SIG-M5 (cell line): ENCODE results near the gene FAM120B.
"Not testable (repeated sequence)": the region's sequence is repeated elsewhere in the genome, so short reads cannot be mapped to it uniquely, and the experiment has no call there.

Experiments used
- DNase-seq: peaks from one replicate; lab custom pipeline; 2025; lab: John Stamatoyannopoulos, UW

The FAM120B gene

DNA sequence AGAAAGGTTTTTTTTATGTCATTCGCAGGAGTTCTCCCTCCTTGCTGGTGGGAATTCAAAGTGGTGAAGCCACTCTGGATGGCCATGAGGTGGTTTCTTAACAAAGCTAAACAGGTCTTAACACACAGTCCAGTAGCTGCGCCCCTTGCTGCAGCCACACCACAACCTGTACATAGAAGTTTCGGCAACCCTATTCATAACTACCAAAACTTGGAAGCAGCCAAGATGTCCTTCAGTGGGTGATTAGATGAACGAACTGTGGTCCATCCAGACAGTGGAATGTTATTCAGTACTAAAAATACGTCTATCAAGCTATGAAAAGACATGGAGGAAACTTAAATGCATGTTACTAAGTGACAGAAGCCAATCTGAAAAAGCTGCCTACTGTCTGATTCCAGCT is 78.9 kb downstream of the FAM120B start:
- DNase-seq = no peak

DNA sequence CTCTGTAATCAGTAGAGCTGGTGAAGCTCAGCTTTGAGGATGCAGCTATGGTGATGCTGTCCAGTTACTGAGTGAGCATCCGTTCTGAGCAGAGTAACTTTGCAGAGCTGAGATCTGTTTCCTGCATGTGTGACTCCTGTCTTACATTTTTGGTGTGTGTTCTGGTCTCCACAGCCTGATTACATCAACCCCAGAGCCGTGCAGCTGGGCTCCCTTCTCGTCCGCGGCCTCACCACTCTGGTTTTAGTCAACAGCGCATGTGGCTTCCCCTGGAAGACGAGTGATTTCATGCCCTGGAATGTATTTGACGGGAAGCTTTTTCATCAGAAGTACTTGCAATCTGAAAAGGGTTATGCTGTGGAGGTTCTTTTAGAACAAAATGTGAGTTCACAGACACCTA is 81.6 kb downstream of the FAM120B start:
- DNase-seq = no peak

DNA sequence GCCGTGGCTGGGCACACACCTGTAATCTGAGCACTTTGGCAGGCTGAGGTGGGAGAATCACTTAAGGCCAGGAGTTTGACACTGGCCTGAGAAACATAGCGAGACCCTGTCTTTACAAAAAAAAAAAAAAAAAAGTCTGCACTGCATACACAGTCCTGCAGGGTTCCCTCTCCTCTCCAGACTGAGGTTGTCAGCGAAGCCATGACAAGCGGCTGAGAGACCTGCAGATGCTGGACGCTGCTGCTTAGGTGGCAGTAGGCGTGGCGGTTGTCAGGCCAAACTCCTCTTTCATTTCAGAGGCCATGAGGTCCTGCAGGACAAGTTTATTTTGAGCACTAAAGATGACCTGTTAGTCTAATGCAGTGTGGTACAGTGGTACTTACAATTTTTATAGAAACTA is 86.5 kb downstream of the FAM120B start:
- DNase-seq = no peak

DNA sequence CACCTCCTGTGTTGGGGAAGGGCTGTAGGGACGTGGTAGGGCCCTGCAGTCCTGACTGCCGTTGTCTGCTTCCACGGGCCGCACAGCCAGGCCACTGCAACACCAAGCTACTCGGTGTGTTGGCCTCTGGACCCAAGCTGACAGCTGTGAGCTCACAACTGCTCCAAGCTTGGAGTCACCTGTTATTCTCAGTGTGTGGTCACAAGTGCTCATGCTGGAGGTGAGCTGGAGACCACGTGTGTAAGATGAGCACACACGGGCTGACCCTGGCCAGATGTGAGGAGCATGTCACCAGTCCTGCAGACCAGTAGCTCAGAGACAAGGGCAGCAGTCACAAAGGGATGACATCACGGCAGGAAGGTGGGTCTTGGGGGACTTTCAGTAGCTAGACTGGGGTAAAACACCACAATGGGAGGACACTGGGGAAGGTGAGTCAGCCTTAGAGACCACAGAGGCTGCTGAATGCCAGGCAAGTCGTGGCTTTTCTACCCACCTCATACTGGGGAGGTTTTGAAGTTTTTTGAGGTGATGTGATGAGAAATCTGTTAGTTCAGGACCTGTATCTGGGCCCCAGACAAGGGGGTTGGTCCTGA is 87.3 kb downstream of the FAM120B start:
- DNase-seq = no peak

DNA sequence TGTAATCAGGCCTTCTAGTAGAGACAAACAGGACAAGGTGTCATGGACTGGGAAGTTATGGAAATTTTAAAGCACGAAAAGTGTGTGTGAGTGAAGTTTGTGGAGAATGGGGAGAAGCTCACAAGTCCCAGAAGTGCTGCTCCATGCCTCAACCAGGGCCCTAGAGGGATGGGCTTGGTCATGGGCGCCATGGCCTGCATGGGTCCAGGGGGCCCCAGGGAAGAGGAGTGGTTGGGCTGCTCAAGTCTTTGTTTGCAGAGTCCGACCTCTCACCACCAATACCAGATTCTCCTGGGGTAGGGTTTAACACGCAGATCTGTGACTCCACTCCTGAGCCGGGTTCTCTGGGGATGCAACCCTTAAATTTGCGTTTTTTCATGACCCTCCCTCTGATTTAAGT is 88.4 kb downstream of the FAM120B start:
- no peak for DNase-seq

DNA sequence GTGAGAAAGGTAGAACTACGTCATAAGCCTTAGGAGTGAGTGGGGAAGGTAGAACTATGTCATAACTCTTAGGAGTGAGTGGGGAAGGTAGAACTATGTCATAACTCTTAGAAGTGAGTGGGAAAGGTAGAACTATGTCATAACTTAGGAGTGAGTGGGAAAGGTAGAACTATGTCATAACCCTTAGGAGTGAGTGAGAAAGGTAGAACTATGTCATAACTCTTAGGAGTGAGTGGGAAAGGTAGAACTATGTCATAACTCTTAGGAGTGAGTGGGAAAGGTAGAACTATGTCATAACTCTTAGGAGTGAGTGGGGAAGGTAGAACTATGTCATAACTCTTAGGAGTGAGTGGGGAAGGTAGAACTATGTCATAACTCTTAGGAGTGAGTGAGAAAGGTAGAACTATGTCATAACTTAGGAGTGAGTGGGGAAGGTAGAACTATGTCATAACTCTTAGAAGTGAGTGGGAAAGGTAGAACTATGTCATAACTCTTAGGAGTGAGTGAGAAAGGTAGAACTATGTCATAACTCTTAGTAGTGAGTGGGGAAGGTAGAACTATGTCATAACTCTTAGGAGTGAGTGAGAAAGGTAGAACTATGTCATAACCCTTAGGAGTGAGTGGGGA is 92.3 kb downstream of the FAM120B start:
- not testable (repeated sequence) for DNase-seq

DNA sequence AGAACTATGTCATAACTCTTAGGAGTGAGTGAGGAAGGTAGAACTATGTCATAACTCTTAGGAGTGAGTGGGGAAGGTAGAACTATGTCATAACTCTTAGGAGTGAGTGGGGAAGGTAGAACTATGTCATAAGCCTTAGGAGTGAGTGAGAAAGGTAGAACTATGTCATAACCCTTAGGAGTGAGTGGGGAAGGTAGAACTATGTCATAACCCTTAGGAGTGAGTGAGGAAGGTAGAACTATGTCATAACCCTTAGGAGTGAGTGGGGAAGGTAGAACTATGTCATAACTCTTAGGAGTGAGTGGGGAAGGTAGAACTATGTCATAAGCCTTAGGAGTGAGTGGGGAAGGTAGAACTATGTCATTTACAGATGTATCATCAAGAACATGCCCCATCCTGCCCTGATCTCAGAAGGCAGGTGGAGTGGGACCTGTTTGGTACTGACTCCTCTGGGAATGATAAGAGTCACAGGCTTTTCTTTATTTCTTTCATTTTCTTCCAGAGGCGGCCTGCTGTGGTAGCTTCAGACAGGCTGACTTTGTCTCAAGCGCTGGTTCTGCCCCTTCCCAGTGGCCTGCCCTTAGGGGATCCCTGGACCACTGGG is 93.5 kb downstream of the FAM120B start:
- not testable (repeated sequence) for DNase-seq

DNA sequence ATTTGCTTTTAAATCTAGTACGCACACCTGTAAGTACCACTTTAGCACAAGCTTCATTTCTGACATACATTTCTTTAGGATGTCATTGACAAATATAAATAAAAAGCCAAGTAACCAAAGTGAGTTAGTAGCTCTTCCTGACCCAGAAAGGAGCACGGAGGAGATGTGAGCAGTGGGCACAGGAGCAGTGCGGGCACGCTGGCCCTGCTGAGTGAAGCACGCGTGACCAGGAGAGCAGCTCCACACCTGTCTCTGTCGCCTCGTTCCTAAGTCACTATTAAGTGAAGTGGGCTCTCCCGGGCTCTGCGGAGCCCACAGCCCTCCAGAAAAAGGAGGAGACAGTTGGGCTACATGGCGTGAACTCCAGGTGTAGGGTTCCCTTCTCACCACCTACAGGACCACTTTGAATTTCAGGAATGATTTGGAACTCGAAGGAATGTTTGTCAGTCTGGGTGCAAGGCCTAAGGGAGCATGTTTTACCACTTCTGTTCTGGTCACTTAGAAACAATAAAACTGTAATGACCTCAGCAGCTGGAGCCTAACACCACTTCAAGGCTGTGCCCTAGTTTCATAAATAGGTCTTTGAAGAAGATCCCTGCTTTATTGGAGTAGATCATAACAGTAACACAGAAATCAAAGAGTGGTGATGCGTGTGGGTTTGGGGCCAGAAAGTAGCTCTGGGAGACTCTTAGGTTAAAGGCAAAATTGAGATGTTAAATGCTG is 95.9 kb downstream of the FAM120B start:
- no peak for DNase-seq

DNA sequence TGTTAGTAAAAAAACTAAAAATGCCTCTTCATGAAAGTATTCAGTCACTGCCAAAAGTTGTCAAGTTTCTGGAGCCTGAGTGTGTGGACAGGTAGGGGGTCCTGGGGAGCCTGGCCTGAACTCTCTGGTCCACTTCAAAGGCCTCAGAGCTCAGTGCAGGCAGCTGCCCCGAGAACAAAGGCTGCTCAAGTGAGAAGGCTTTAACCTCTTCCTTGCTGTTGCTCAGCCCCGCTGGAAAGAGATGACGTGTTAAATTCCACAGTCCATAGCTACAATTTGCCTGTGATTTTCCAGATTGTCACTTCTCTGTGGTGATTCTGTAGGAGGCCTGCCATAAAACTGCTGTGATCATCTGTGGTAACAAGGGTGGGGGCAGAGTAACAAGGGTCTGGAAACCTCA is 96.9 kb downstream of the FAM120B start:
- no peak for DNase-seq

DNA sequence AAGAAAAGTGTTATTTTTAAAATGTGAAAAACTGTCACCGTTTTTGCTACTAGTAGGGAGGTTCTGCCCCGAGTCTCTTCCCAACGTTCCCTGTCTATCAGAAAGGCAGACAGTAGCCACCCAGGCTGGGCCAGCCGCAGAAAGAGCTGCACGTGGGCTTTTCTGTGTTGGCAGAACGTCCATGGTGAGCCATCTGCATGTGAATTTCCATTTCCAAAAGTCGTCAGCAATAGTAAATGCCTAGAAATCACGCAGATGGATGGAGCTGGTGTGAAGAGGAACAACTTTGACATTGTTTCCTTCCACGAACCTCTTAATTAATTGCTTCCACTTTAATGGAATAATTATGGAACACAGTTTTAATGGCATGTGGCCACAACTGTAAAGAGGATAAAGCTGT is 97.5 kb downstream of the FAM120B start:
- DNase-seq = no peak

DNA sequence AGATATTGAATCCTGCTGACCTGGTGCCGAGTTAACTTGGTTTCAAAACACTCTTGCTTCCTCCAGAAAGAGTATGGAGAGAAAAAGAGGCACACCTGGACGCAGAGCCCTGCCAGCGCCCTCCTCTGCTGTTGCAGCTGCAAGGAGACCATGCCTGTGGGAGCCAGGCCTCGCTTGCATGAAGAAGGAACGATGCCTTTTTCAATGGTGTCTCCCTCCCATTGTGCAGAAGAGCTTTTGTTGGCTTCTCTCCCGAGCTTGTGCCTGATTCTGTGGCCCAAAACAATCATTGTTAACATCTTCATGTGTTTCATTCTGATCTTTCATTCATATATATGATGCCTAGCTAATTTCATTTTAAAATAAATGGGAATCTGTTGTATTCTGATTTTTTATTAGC is 98.1 kb downstream of the FAM120B start:
- no peak for DNase-seq

DNA sequence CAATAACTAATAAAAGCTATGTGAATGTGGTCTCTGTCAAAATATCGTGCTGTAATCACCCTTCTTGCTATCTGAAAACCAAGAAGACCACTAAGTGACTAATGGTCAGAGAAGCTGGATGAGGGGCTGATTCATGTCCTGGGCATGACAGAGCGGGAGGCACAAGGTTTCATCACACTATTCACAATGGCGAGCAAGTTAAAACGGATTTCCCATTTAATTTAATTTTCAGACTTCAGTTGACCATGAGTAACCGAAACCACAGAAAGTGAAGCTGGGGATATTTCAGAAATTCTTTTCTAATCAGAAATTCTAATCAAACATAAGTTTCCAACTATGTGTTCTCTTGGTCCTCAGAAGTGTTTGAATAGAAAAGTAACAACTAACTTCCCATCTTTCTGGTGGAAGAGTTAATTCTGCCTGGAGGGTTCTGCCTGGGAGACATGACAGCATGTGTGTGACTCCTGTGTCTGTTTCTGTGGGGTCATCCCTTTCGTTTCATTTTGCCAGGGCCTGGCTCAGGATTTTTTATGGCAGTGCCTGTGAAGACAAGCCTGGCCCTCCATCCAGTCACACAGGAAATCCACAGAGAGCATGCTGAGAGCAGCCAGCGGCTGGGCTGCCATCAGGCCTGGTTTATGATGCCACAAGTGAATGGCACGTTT is 98.9 kb downstream of the FAM120B start:
- no peak for DNase-seq

DNA sequence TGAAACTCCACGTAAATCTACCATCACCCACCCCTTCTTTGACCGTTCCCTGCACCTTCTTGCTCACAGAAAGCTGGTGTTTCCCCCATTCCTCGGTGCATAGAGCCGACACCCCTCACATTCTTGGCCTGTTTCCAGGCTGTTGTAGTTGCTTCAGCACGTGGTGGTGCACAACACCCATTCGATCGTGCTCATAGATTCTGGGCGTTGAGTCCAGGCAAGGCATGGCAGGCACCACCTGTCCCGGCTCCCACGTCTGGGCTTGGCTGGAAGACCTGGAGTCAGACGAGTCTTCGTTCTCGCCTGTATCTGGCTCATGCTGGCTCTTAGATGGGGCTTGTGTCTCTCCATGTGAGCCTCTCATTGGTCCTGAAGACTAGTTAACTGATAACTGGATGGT is 100.6 kb downstream of the FAM120B start:
- DNase-seq = no peak

DNA sequence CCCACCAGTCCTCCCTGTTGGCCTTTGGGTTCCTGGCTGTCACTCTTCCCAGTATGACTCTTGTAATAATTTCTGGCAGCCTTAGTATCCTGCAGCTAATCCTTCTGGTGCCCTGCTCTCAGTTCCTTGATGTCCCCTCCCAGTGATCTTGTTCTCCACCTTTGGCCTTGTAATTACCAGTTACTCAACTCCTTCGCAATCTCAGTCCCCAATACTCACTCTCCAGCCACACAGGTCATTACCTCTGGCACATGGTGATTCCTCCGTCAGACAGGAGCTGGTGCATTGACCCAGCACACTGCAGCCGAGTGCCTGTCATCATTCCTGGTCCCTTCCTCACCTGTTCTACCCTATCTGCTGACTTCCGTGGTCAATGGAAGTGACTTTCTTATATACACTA is 101.4 kb downstream of the FAM120B start:
- no peak for DNase-seq

DNA sequence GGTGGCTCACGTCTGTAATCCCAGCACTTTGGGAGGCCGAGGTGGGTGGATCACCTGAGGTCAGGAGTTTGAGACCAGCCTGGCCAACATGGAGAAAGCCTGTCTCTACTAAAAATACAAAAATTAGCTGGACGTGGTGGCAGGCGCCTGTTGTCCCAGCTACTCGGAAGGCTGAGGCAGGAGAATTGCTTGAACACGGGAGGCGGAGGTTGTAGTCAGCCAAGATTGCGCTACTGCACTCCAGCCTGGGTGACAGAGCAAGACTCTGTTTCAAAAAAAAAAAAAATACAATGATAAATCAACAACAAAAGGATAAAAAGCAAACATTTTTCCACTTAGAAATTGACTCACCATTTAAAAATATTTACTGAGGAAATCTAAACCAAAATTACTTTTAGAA is 103.2 kb downstream of the FAM120B start:
- not testable (repeated sequence) for DNase-seq

DNA sequence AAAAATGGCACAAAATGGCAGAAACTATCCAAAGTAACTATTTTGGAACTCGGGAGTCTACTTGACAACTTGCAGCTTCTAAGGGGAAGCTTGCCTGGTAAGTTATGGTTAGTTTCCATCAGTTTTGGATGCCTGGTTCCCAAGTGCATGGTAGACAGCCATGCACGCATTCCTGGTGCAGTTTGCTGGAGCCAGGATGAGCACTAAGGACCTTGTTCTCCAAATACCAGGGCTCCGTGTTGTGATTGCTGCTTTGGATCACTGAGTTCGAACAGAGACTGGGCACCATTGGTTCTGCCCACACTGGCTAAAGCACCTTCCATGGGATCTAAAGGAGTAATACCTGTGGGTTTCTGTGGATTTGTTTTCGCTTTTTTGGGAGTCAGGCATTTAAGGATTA is 103.7 kb downstream of the FAM120B start:
- no peak for DNase-seq

DNA sequence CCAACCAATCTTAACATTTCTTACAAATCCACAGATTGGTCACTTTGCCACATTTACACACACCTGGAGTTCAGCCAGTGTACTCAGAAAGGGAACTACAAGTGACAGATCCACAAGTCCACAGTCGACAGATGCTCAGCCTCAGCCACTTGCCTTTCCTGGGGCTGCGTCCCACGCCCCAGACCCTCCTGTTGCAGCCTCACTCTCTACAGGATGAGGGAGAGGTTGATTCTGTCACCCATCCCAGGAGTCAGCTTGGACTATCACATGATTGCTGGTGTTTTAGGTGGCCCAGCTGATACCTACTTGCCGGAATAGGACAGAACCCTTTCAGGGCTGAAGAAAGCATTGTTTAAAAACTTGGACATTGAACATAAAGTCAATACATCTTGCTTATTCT is 108.8 kb downstream of the FAM120B start:
- no peak for DNase-seq

DNA sequence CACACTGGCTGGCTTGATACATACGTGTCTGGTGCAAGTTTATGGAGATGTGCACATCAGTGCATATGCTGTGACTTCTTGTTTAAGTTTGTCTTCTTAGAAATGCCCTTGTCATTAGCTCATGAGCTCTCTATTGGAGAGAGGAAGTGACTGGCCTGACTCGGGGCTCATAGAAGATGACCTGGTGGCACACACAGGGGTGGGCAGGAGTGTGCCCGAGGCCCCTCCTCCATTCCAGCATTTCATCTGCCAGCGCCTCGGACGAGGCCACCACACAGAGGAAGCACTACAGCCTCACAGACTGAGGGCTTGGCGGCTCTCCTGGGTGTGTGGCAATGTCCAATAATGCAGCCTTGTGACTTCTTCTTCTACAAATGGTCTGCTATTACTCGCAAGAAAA is 109.7 kb downstream of the FAM120B start:
- DNase-seq = no peak

DNA sequence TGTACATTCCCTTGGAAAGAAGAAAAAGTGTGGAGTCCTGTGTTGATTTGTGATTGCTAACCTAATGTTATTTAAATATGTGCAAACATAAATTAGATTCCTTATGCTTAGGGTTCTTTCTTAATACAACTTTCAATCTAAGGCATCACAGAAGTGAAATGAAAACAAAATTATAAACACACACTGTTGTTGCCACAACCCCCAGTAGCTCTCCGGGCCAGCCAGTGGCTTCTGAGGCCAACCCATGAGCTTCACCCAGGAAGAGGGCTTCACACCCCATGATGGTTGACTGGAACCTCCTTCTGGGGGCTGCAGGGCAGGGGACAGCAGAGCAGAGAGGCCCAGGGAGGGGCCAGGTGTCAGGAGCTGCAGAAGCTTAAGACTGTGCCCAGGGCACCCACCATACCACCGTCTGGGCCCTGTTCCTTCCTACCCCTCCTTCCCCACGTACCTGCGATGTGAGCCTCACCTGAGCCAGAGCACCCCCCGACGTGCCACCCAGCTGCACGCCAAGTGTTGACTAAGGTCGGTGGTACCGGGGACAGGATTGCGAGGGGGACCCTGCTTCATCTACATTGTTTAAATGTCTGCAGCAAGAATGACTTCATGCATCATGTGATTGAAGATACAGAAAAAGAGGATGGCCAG is 110.5 kb downstream of the FAM120B start:
- no peak for DNase-seq

DNA sequence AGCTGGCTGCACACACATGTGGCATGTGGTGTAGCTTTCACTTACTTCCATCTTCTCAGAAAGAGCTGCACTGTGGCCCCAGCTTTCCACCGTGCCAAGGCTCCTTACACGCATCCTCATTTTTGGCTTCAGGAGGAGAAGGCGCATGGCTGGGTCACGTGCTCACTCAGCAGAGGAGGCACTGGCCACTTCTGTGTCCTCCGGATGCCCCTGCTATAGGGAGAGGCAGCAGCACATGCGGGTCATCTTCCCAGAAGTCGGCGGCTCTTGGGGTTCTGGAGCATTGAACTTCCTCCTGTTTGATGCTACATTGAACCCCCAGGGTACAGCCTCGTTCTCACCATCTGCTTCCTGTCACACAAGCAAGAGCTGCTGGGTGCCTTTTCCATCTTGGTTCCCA is 111.3 kb downstream of the FAM120B start:
- no peak for DNase-seq

DNA sequence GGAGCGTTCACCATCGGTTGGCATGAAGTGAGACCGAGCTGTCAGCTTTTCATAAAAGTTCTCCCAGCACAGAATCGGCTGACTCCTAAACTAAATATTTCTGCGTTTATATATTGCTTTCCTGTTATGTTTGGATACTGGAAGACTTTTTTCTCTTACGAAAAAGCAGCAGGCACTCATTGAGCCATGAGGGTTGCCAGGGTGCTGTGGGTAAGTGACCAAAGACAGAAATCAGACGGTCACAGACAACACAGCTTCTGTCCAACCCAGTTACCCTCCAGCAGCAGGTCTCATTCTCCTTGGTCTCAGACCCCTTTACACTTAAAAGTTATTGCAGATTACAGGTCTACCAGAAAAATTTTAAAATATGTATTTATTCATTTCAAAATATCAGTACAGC is 113.7 kb downstream of the FAM120B start:
- DNase-seq = no peak
